SKM-1 treated with dmso at 0.1 percent for 144 hours (cell line): Measurements from ENCODE around the gene HSPE1.
"Not testable (repeated sequence)": the region's sequence is repeated elsewhere in the genome, so short reads cannot be mapped to it uniquely, and the experiment has no call there.

ENCODE experiments used
- DNase-seq: peaks from one replicate; lab custom pipeline; 2025; ENCODE audit not compliant: unreplicated experiment; lab: John Stamatoyannopoulos, UW

HSPE1 gene

GRCh38 chr2:197499594-197500502, at the start of gene HSPE1, which contains the start of gene HSPD1:
TSS of gene HSPE1 (plus strand) at chr2:197500379. CDS start at chr2:197500437, 58 bp downstream.
TSS of gene HSPD1 (minus strand) at chr2:197499840. CDS start at chr2:197498848, 992 bp downstream.
- DNase-seq = peak; percentile 100

DNA sequence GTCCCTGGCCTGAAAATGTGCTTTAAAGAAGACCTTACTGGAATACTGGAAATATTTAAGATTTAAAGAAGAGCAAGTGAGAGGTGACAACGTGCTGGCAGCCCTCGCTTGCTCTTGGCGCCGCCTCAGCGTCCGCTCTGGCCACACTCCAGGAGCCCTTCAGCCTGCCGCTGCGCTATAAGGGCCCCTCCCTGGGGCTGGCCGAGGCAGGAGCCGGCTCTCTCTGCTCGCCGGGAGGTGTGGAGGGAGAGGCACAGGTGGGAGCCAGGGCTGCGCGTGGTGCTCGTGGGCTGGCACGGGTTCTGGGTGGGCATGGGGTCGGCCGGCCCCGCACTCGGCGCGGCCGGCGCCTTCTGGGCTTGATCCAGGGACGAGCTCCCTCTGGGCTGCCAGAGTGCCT, 49.7 kb upstream of the HSPE1 start:
- no peak for DNase-seq

- DNase-seq = not testable (repeated sequence)
These were observed 49.2 kb upstream of the HSPE1 start for GRCh38 chr2:197450935-197451358.

- no peak for DNase-seq
These were observed 47.4 kb upstream of the HSPE1 start for GRCh38 chr2:197452754-197453122.

DNA sequence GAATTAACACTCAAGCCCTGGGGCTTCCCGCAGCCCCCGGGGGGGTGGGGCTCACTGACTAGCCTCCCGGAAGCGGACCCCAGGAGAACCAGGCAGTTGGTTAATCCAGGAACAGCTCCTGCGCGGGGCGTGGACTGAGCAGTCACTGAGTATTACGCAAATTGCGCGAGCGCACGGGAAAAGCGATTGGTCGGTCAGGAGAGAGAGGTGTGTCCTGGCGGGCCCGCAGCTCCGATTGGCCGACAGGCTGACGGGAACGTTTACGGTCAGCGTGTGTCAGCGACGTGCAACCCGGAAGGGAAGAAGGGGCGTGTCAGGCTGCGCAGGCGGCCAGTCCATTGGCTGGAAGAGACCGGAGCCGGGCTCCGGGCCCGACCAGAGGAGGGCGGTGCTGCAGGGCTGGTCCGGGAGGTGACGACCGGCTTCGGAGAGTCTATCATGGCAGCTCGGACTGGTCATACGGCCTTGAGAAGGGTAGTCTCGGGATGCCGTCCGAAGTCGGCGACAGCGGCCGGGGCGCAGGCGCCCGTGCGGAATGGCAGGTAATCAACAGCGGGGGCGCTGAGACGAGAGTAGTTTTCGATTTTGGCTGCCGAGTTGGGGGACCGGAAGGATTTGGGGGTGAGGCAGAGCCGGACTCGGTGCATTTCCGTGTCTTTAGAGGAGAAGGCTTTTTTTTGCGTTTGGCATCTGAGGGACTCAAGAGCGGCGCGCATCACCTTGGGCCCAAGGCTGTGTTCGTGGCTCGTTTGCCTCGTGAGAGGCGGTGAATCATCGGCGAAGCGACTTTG, 46.9 kb upstream of the HSPE1 start, which contains the start of gene COQ10B:
COQ10B (plus strand) TSS at position 430 of the 791 bp plus-strand sequence; CDS start at position 439, 9 bp downstream.
- DNase-seq = peak; percentile 99

DNA sequence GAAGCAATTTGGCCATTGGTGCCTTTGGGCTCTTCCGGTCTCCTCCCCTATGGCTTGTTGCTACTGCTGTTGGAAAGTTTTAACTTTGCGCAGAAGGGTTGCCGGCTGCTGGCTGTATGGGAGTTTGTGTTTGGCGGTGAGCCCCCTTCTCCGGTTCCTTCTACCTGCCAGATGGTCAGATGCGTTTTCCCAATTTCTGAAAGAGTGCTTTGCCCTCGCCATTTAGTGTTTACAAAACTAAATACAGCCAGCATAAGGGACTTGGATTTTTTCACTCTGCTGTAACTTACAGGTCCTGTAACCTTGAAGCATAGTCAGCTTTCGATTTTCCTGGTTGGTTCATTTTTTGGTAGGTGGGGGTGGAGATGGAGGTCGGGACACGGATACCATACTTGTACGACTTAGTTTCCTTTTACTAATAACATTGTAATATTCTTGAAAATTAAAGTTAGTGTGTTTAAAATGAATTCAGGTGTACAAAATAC, 46.2 kb upstream of the HSPE1 start:
- peak; percentile 47 for DNase-seq

DNA sequence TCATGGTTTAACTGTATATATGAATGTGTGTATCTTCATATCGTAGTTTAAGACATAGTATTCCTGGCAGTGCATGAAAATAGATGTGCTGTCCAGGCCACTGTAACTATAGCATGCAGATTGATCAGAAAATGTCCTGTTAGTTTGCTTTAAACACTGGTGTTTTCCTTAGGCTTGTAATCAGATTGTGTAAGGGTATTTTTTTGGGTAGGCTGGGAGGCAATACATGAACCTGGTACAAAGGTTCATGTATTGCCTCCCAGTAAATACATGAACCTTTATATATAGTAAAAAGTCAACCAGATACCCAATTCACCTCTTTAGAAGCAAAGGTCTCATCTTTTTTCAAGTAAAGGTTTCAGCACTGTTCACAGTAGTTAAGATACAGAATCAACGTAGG, 45.3 kb upstream of the HSPE1 start:
- no peak for DNase-seq

GRCh38 chr2:197455428-197455827, 44.8 kb upstream of the HSPE1 start:
- no peak for DNase-seq

DNA sequence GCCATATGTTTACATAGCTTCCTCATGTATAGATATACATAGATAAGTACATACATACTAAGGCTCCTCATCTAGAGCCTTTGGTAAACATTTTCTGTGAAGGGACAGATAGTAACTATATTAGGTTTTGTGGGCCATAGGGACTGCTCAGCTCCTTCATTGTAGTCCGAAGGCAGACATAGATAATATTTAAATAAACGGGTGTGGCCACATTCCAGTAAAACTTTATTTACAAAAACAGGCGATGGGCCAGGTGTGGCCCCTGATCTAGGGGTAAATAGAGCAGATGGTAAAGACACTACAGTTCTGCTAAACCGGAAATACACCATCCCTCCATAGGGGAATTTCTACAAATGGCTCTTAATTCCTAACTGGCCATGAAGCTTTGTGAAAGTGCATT, 39.5 kb upstream of the HSPE1 start:
- DNase-seq = no peak

DNA sequence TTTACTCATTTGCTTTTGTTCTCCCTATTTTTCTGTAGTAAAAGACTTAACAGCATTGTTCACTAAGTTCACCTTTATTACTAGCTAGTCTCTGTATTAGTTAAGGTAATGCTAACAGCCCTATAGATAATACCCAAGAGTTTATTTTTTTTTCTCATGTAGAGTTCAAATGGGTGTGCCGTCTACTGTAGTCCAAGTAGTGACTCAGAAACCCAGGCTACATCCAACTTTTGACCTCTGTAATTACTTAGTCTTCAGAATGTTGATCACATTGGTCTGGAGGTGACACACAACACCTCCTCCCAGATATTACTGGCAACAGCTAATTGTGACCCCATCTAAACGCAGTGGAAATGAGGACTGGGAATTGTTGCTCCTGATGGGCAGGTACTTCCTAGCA, 39.1 kb upstream of the HSPE1 start:
- no peak for DNase-seq

DNA sequence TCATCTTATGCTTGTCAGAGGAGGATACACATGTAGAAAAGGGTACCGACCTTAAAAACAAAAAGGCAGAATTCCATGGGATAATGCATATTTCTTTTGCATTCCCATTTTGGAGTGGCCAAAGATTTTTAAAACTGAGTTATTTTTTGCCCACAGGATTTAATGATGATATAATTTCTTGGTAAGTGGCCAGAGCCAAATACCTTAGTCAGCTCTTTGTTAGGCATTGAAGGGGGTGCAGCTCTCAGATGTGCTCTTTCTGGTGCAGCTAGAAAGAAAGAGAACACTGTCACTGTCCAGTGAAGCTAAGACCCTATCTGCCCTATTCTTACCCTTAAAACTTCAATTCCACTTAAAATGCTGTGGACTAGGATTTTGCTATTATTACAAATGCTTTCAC, 36.0 kb upstream of the HSPE1 start:
- DNase-seq = no peak

DNA sequence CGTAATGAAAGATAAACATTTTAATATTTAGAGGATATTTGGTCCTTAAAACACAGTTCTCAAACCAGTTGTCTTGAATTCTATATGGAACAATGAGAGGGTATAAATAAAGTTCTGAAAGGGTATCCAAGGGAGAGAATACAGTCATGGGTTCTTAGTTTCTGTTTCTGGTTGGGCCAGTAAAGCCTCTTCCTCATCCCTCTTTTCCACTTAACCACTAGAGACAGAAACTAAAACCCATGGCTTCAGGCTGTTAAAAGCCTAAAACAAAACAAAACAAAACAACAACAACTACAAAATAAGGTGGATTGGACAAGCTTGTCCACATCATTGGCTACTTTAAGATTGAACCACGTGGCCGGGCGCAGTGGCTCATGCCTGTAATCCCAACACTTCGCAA, 28.0 kb upstream of the HSPE1 start:
- no peak for DNase-seq

GRCh38 chr2:197477797-197478196, 22.4 kb upstream of the HSPE1 start:
- no peak for DNase-seq

DNA sequence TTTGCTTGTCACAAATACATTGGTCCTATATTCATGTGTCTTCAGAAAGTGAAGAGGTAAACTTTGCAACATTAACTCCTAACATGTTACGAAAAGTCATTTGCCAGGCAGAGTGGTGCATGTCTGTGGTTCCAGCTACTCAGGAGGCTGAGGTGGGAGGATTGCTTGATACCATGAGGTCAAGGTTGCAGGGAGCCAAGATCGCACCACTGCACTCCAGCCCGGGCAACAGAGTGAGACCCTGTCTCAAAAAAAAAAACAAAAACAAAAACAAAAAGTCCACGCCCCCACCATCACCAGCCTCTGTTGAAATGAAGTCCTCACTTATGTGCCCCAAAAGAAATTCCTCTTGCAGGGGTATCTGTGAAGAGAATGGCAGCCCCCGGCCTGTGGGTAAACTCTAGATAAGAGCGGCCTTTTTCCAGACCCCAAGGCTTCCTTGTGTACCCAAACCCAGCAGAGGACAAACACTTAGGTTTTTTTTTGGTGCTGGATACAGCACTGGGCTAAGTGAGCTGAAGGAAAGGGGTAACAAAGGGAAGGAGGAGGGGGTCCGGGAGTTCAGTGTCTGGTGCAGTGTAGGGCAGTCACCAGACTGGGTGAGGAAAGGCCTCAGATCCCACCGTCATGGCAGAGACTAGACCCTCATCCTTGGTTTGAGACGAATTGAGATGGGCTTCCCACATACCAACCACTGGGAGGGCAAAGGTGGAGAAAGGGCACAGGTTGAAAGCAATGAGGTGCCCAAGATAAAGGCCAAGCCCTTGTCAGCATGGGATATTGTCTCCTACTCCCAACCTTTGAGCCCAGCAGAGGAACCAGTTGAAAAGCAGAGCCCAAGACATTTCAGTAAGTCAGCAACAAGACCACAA, 19.8 kb upstream of the HSPE1 start:
- no peak for DNase-seq

DNA sequence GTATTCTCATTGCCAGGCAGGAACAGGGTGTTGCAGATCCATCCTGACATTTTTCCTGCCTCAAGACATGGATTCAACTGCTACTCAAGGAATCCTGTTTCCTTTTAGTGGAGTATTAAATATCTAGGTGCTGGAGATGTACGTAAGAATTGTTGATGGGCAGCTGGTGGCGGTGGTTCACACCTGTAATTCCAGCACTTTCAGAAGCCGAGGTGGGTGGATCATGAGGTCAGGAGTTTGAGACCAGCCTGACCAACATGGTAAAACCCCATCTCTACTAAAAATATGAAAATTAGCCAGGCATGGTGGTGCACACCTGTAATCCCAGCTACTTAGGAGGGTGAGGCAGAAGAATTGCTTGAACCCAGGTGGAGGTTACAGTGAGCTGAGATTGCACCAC, 15.9 kb upstream of the HSPE1 start:
- DNase-seq = not testable (repeated sequence)

DNA sequence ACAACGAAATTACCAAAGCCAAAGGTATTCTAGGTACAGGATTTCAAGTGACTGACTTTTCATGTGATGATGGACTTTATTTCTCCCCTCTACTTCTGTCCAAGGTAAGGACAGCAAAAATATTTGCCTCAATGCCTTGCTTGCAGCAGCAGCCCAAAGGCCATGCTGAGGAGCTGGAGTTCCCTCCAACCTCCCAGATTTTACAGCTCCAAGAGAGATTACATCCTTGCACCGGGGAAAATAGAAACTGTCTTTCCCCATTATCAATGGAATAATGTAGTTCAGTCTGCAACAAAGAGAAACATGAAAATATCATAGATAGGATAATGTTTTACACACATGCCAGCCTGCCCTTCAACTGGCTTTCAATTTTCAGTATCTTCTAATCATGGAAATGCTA, 14.0 kb upstream of the HSPE1 start:
- DNase-seq = no peak

GRCh38 chr2:197487385-197487784, 12.8 kb upstream of the HSPE1 start:
- no peak for DNase-seq

DNA sequence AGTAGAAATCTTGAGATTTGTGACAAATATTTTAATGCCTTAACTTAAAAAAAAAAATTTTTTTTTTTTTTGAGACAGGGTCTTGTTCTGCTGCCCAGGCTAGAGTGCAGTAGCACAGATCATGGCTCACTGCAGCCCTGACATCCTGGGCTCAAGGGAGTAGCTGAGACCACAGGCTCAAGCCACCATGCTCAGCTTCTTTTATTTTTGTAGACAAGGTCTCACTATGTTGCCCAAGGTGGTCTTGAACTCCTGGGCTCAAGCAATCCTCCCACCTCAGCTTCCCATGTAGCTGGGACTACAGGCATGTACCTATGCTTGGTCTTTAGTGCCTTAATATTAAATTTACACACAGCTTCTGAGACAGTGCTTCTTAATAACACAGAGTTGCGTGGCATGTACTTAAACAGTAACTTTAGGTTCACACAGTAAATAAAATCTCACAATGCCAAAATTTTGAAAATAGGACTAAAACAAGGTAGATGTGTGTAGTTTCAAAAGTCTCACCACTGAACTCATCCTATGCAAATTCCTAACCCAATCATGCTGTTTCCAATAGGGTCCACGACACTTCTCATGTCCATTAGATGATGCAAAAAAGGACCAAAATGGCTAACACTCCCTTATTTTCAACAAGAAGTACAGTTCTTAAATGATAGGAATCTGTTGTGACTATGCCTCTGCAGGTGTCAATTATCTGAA, 4.6 kb upstream of the HSPE1 start:
- DNase-seq = no peak

DNA sequence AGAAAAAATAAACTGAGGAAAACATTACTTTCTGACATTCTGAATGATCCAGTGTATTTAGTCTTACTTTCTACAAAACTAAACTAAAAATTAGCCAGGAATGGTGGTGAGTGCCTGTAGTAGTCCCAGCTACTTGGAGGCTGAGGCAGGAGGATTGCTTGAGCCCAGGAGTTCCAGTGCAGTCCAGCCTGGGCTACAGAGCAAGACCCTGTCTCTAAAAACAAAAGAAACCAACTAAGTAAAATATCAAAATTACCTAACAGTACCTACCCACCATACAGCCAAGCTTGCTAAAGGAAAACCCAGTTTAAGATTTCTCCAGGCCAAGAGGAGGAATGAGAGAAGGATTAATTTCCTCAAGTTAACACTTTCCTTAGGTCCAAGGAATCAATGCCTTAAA, 3.5 kb upstream of the HSPE1 start:
- DNase-seq = no peak

- DNase-seq = no peak
These were observed 2.9 kb upstream of the HSPE1 start for GRCh38 chr2:197497326-197497725.
